ENCODE data around the gene HOXD11.

Gene HOXD11

DNA sequence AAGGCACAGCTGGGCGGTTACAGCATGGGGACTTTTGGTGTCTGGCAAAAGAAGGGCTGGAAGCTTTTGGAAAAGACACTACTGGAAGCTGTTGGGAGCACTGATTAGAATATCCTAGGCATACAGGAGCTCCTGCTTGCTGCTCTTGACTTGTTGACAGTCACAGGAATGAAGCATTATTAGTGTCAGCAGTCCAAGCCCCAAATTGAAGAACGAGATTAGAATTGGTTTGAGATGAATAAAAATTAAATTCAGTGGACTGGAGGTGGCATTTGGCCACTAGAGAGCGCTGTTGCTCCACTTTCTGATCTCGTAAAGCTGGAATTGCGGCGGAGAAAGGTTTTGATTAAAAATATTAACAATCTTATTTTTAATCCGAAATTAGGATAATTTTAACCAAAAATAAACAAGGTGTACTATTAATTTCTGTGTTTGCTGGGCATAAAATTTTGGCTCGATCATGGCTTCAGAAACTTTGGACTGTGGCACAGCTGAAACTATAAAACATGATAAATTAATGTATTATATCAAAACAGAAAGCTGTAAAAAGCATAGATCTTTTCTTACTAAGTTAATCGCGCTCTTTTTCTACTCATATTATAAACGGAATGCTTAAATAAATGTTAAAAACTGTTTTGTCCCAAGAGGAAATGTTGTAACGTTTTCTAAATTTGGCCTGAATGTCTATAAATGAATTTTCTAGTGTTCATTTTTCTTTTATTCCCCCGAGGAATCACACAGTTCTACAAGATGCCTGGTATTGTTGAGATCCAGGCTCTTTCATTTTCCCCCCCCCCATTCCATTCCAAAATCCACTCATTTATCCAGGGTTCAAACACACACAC is 20.1 kb downstream of the HOXD11 start:
- peak; percentile 64 for FAIRE-seq
- no peak for DNase-seq (ENCODE audit: insufficient read length)
- TF ChIP-seq POLR2AphosphoS5 (IDR thresholded peaks at IDR 0.05; ENCODE audit: low read depth, low read length) (no peak), TAF1 (IDR thresholded peaks at IDR 0.05; ENCODE audit: borderline replicate concordance, low read depth, low read length) (no peak), POLR2A (IDR thresholded peaks at IDR 0.05; ENCODE audit: low read depth, low read length) (no peak)

DNA sequence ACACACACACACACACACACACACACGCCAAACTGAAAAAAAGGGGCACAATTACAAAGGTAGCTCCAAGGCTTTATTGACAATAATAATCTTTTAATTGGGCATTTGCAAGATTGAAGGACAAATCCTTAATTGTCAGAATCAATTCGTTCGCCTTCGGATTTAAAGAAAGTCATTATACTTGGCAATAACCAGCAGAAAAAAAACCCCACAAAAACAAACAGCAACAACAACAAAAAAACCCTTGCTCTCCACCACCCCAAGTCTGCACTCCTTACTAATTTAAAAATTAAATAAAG is 20.6 kb downstream of the HOXD11 start:
- DNase-seq (ENCODE audit: insufficient read length) (no peak), FAIRE-seq (no peak)
- no peak for TF ChIP-seq POLR2AphosphoS5 (IDR thresholded peaks at IDR 0.05; ENCODE audit: low read depth, low read length)
- TF ChIP-seq TAF1 (IDR thresholded peaks at IDR 0.05; ENCODE audit: borderline replicate concordance, low read depth, low read length), result no peak
- no peak for TF ChIP-seq POLR2A (IDR thresholded peaks at IDR 0.05; ENCODE audit: low read depth, low read length)

DNA sequence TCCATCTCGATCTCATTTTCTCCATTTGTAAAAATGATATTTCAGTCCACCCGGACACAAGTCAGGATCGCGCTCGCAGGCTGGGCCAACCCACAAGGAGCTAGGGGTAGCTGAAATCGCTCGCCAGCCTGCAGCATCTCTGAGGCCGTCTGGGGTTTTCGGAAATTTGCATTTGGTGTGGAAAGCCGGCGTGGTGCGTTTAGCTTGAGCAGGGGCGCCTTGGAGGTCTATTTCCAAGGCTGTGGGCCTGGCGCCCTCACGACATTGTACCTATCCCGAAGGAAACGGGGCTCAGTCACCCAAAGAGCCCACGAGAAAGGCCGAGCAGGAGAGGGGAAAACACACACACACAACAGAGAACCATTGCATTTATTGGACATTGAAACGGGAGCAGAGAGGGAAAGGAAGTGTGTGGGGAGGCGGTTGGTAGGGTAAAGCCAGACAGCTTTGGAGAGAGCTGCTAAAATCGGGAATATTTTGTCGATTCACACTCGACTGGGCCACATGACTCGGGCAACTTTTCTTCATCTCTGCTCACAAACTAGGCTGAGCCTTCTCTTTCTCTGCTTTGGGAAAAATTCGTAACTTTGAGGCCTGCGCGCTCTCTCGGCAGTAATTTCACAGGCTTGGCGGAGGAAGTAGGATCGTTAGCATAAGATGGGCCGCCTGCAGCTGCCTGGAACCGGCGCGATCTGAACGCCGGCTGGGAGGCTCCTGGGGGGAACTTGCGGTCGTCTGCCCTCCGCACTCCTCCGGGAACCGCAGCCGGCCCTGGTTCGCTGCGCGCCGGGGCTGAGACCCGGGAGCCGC is 21.3 kb downstream of the HOXD11 start:
- FAIRE-seq, result no peak
- TF ChIP-seq POLR2AphosphoS5 (IDR thresholded peaks at IDR 0.05; ENCODE audit: low read depth, low read length) (no peak), TAF1 (IDR thresholded peaks at IDR 0.05; ENCODE audit: borderline replicate concordance, low read depth, low read length) (no peak), POLR2A (IDR thresholded peaks at IDR 0.05; ENCODE audit: low read depth, low read length) (no peak)
- DNase-seq (ENCODE audit: insufficient read length), result no peak

DNA sequence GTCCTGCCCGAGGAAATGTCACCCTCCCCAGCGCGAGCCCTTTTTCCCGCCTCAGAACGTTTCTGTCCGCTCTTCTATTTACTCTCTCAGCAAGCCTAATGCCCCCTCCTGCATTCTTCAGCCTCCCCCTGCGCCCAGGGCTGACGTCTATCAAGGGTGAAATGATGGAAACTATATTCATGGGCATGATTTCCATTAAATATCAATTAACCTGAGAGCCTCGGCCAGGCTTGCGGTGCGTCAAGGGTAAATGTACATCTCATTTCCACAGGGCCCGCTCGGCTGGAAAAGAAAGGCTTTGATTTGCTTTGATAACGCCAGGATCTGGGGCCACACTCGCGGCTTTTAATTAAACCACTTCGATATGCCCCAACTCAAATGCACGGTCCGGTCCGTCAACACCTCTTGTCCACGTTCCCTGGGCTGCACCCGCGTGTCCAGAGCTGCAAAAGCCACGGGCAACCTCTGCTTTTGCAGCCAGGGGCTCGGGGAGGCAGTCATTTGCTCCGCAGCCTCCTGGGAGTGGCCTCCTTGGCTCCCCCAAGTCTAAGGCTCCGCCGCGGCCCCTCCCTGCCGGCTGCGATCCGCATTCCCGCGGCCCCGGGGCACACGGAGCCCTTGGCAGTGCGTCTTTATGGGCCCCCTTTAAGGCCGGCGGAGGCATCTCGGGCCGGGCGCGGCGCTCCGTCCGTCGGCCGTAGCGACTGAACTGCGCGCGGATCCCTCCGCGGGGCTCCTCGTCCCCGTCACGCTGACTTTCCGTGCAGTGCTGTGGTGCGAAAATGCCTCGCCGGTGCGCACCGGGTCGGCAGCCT is 22.1 kb downstream of the HOXD11 start, which contains the start of gene HOXD8:
Gene HOXD8, plus strand, starts transcription at position 724 of the 815 bp plus-strand sequence. CDS start 662 bp downstream, outside the sequence.
- TF ChIP-seq TAF1 (IDR thresholded peaks at IDR 0.05; ENCODE audit: borderline replicate concordance, low read depth, low read length) (no peak), POLR2AphosphoS5 (IDR thresholded peaks at IDR 0.05; ENCODE audit: low read depth, low read length) (no peak), POLR2A (IDR thresholded peaks at IDR 0.05; ENCODE audit: low read depth, low read length) (no peak)
- DNase-seq (ENCODE audit: insufficient read length) (no peak), FAIRE-seq (no peak)

DNA sequence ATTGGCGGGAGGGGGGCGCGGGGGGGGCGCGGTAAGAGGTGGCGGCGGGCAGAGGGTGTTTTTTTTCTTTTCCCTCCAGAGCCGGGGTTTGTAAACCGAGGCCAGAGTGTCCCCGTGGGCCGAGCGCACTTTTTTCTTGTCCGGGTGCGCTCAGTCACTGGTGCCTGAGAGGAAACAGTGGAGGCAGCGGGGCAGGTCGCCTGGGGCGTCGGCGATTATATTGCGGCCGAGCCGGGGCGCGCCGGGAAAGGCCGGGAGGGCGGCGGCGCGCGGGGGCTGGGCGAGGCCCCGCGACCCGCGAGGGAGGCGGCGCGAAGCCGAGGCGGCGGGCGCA is 22.7 kb downstream of the HOXD11 start:
- FAIRE-seq, result no peak
- TF ChIP-seq POLR2AphosphoS5 (IDR thresholded peaks at IDR 0.05; ENCODE audit: low read depth, low read length), result no peak
- no peak for TF ChIP-seq POLR2A (IDR thresholded peaks at IDR 0.05; ENCODE audit: low read depth, low read length)
- TF ChIP-seq TAF1 (IDR thresholded peaks at IDR 0.05; ENCODE audit: borderline replicate concordance, low read depth, low read length), result no peak
- no peak for DNase-seq (ENCODE audit: insufficient read length)

DNA sequence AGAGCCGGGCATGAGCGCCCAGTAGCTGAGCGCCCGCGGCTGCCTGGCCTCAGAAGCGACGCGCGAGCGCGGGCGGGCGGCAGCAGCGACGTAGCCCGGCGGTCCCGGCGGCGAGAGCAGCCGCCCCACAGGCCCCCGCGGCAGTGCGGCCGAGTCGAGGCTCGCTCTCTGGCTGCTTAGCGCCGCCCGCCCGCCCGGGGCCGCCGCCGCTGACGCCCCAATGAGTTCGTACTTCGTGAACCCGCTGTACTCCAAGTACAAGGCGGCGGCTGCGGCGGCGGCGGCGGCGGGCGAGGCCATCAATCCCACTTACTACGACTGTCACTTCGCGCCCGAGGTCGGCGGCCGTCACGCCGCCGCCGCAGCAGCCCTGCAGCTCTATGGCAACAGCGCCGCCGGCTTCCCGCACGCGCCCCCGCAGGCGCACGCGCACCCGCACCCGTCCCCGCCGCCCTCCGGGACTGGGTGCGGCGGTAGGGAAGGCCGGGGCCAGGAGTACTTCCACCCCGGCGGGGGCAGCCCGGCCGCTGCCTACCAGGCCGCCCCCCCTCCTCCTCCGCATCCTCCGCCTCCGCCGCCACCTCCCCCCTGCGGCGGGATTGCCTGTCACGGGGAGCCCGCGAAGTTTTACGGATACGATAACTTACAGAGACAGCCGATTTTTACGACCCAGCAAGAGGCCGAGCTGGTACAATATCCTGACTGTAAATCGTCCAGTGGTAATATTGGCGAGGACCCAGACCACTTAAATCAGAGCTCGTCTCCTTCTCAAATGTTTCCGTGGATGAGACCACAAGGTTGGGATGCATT is 23.3 kb downstream of the HOXD11 start:
- DNase-seq (ENCODE audit: insufficient read length) (no peak), FAIRE-seq (no peak)
- TF ChIP-seq POLR2A (IDR thresholded peaks at IDR 0.05; ENCODE audit: low read depth, low read length) (no peak), POLR2AphosphoS5 (IDR thresholded peaks at IDR 0.05; ENCODE audit: low read depth, low read length) (no peak), TAF1 (IDR thresholded peaks at IDR 0.05; ENCODE audit: borderline replicate concordance, low read depth, low read length) (no peak)

DNA sequence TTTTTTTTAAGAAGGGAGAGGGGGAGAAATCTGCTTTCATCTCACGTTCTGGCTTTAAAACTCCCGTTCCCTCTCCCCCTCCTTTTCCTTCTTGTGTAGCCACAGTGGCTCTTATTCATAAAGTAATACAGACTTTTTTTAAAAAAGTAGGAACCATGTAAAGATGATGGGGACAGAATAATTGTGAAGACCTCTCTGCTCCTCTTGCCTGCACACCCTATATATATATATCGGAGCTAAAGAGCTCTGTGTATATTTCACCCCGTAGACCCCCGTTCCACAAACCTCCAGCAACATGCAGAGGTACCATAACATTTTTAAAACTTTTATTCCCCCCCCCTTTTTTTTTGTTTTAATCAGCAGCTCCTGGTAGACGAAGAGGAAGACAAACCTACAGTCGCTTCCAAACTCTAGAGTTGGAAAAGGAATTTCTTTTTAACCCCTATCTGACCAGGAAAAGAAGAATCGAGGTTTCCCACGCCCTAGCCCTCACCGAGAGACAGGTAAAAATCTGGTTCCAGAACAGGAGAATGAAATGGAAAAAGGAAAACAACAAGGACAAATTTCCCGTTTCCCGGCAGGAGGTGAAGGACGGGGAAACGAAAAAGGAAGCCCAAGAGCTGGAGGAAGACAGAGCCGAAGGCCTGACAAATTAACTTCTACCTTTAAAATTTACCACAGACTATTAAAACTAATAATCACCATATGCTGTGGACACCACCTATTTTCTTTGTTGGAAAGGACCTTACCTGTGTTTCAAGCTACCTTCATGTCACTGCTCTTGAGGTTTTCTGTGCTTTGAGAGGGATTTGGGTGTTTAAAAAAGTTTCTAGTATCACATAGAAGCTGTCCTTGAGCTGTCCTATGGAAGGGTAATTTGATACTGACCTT is 24.1 kb downstream of the HOXD11 start:
- FAIRE-seq (no peak), DNase-seq (ENCODE audit: insufficient read length) (no peak)
- TF ChIP-seq POLR2AphosphoS5 (IDR thresholded peaks at IDR 0.05; ENCODE audit: low read depth, low read length), result no peak
- TF ChIP-seq TAF1 (IDR thresholded peaks at IDR 0.05; ENCODE audit: borderline replicate concordance, low read depth, low read length), result no peak

DNA sequence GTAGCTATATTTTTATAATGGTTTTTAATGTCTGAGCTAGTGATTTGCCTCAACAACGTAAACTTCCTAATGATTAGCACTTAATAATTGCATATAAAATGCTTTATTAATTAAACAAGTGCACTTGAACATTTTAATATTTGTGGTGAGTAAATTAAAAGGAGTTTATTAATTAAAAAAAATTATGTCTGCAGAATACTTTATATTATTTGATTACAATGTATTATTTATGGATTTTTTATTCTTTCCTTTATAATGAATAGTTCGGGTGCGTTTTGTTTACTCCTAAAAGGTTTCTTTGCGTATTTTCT is 24.7 kb downstream of the HOXD11 start:
- FAIRE-seq (no peak), DNase-seq (ENCODE audit: insufficient read length) (no peak)
- TF ChIP-seq POLR2AphosphoS5 (IDR thresholded peaks at IDR 0.05; ENCODE audit: low read depth, low read length), result no peak
- no peak for TF ChIP-seq TAF1 (IDR thresholded peaks at IDR 0.05; ENCODE audit: borderline replicate concordance, low read depth, low read length)
- TF ChIP-seq POLR2A (IDR thresholded peaks at IDR 0.05; ENCODE audit: low read depth, low read length), result no peak

DNA sequence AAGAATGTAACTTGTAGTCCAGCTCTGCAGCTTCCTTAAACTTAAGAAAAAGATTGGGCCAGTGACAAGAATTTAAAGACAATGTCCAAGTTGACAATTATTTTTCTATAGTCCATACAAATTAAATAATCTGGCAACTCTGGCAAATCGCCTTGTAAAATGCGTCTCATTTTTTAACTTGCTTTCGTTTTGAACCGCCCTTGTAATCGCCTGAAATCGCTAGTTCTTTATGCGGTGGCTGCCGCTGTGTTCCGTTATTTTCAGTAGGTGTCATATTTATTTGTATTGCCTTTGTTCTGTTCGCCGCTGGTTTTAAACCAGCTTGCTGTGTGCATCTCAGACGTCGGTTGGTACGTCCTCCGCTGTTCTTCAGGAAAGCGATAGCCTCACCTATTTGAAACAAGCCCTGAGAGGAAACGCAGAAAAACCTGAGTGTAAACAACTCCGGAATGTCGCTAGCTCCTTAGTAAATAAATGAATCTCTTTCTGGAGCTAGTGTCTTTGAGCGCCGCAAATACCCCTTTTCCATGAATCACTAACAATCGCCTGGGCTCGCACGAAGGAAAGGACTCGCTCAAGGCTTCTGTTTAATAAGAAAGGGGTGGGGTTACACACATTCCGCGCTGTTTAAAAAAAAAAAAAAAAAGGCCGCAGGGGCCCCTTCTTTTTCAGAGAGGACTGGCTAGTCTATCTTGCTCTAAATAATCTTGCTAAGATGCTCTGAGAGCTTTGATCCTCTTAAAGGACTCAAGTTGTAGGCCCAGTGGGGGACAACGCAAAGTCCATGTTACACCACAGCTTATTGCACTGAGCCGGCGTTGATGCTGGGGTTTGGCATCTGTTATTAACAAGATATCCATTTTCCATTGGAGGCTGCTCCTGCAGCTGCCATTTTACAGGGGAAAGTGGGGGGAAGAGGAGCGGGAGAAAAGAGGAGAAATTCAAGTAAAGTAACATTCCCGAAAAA is 25.4 kb downstream of the HOXD11 start:
- DNase-seq (ENCODE audit: insufficient read length) (no peak), FAIRE-seq (no peak)
- TF ChIP-seq POLR2A (IDR thresholded peaks at IDR 0.05; ENCODE audit: low read depth, low read length) (no peak), POLR2AphosphoS5 (IDR thresholded peaks at IDR 0.05; ENCODE audit: low read depth, low read length) (no peak), TAF1 (IDR thresholded peaks at IDR 0.05; ENCODE audit: borderline replicate concordance, low read depth, low read length) (no peak)

Data from GM12892 (cell line).